HG03378 (cell line): ENCODE data around the gene ERICH4.
A peak's percentile ranks its signal among the peaks of the same experiment; 100 is the strongest.
"Not testable (repeated sequence)": the region's sequence is repeated elsewhere in the genome, so short reads cannot be mapped to it uniquely, and the experiment has no call there.

ENCODE experiments used
- ATAC-seq: cut with Tn5 transposase; IDR thresholded peaks from one replicate; pipeline ENCODE4 v1.9.1; 2021; ENCODE audit warnings: mild to moderate bottlenecking, moderate library complexity; ENCODE audit not compliant: unreplicated experiment

ERICH4 gene

GRCh38 chr19:41434450-41434849, 8.5 kb upstream of the ERICH4 start:
- ATAC-seq = no peak

DNA sequence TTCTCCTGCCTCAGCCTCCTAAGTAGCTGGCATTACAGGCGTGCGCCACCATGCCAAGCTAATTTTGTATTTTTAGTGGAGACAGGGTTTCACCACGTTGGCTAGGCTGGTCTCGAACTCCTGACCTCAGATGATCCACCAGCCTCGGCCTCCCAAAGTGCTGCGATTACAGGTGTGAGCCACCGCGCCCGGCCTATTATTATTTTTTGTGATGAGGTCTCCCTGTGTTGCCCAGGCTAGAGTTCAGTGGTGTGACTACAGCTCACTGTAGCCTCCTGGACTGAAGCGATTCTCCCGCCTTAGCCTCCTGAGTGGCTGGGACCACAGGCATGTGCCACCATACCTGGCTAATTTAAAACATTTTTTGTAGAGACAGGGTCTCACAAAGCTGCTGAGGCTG, 7.6 kb upstream of the ERICH4 start:
- ATAC-seq = not testable (repeated sequence)

- ATAC-seq = no peak
Measured at GRCh38 chr19:41435936-41436673, 6.9 kb upstream of the ERICH4 start.

GRCh38 chr19:41436674-41436951, 6.3 kb upstream of the ERICH4 start:
- no peak for ATAC-seq

- no peak for ATAC-seq
Measured at GRCh38 chr19:41437944-41438574, 4.9 kb upstream of the ERICH4 start.

GRCh38 chr19:41439441-41440222, 3.3 kb upstream of the ERICH4 start, which contains the start of gene DMAC2:
Gene DMAC2 (minus strand): TSS chr19:41439912. CDS start chr19:41439899, 13 bp downstream.
- peak; percentile 87 for ATAC-seq

- no peak for ATAC-seq
Measured at GRCh38 chr19:41441321-41441945, 1.5 kb upstream of the ERICH4 start.

DNA sequence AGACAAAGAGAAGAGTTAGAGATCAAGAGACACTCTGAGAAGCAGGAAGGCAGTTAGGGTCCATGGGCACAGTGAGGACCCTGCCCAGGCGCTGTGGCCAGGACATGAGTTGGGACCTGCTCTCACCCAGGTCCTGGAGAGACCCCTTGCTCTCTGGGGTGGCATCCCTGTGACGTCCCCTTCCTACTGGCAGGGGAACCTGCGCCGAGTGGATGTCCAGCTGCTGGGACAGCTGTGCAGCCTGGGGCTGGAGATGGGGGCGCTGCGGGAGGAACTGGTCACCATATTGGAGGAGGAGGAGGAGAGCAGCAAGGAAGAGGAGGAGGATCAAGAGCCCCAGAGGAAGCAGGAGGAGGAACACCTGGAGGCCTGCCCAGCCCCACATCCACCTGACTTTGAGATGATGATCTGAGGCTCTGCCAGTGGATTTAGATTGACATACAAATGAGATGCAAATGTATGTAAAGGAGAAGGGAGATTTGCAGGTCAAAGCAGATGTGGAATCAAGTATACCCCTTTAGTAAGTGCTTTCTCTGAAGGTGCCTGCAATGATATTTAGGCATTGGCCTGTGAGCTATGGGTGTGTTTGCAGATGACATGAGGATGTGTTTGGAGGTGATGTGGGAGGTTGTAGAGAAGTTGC, 978 bp downstream of the ERICH4 start:
- no peak for ATAC-seq

GRCh38 chr19:41445575-41445974, 2.6 kb downstream of the ERICH4 start:
- ATAC-seq = no peak

DNA sequence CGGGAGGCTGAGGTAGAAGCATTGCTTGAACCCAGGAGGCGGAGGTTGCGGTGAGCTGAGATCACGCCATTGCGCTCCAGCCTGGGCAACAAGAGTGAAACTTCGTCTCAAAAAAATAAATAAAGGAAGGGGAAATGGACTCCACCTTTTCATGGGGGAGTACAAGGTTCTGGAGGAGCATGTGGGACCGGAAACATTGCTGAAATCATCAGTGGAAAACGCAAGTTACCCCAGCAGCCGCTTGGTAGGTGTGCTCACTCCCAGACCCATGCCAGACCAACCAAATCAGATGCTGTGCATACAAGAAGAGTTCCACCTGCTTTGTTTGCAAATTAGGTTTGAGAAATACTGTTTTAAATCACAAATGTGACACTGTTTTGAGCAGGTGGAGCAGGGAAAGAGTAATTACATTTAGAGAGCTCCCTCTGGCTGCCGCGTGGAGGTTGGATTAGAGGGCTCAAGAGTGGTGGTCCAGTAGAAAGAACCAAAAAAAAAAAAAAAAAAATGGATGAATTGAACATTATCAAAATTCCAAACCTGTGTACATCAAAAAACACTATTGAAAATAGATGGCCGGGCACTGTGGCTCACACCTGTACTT, 4.9 kb downstream of the ERICH4 start:
- ATAC-seq = no peak

- ATAC-seq = no peak
Measured at GRCh38 chr19:41449079-41449864, 6.3 kb downstream of the ERICH4 start.

GRCh38 chr19:41449865-41450178, 6.9 kb downstream of the ERICH4 start:
- ATAC-seq = no peak

- ATAC-seq = no peak
Measured at GRCh38 chr19:41452584-41453275, 9.8 kb downstream of the ERICH4 start.

GRCh38 chr19:41455936-41456335, 13.0 kb downstream of the ERICH4 start:
- ATAC-seq = no peak

- no peak for ATAC-seq
Measured at GRCh38 chr19:41456342-41456918, 13.5 kb downstream of the ERICH4 start.

GRCh38 chr19:41457241-41457640, 14.3 kb downstream of the ERICH4 start:
- ATAC-seq = peak; percentile 75

GRCh38 chr19:41462497-41462896, 19.5 kb downstream of the ERICH4 start:
- ATAC-seq = no peak

DNA sequence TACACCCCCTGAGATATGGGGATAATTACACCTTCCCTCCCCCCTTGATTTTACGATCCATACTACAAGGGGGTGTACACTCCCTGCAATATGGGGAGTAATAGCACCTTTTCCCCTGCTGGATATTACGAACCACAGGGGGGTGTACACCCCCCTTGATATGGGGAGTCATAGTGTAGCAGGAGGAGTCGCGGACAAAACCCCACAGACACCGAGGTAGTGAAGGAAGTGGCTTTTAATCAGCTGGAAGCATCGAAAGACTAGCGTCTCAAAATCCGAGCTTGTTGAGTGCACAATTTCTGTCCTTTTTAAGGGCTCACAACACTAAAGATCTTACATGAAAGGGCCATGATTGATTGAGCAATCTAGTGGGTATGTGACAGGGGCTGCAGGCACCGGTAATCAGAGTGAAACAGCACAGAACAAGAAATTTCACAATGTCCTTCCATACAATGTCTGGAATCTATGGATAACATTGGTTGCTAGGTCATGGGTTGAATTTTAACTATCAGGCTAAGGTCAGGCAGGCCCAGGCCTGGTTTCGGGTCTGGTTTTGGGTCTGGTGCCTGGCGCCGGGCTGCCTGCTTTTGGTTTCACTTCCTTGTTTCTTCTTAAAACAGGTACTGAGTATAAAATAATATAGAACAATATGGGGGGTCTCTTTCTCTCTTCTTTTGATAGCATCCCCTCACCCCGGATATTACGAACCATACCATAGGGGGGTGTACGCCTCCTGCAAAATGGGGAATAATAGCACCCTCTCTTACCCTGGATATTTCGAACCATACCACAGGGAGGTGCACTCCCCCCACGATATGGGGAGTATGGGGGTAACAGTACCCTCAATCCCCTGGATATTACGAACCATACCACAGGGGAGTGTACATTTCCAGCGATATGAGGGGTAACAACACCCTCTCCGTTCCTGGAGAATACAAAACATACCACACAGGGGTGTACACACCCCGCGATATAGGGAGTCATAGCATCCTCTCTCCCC, 20.6 kb downstream of the ERICH4 start:
- not testable (repeated sequence) for ATAC-seq
